K562 (cell line): Measurements from ENCODE around the gene SLC39A3. TPM values are rescaled to one million over a fixed set of nuclear protein-coding genes. Genes with fewer than 3 reads are reported as not detected.
A peak's percentile ranks its signal among the peaks of the same experiment; 100 is the strongest.

ENCODE experiments used
- BRF1 ChIP-seq: IDR thresholded peaks from 3 replicates; pipeline ENCODE4 v1.6.1; 2011; ENCODE audit warnings: borderline replicate concordance, mild to moderate bottlenecking; ENCODE audit not compliant: insufficient read length; ENCODE audit errors: extremely low read depth
- CBX5 ChIP-seq: IDR thresholded peaks from 2 replicates; pipeline ENCODE4 v1.6.1; 2014; ENCODE audit warnings: low read depth, borderline replicate concordance
- CGGBP1 ChIP-seq: fragments of 250-450 bp; sonication (Bioruptor Pico); IDR thresholded peaks from 2 replicates; pipeline ENCODE4 v1.9.0; 2021; ENCODE audit warnings: mild to moderate bottlenecking
- DNMT1 ChIP-seq: fragments of 450-650 bp; IDR thresholded peaks from 2 replicates; pipeline ENCODE4 v1.6.1; 2016; ENCODE audit warnings: antibody characterized with exemption, mild to moderate bottlenecking
- E2F8 ChIP-seq: fragments of 450-650 bp; IDR thresholded peaks from 2 replicates; pipeline ENCODE4 v1.7.1; 2018; ENCODE audit warnings: mild to moderate bottlenecking, low read depth; ENCODE audit not compliant: partially characterized antibody
- ELK3 ChIP-seq: fragments of 450-650 bp; formaldehyde crosslinking; IDR thresholded peaks from 2 replicates; pipeline ENCODE4 v1.4.0; 2020; ENCODE audit warnings: mild to moderate bottlenecking
- FOXK1 ChIP-seq: sonication (generic); formaldehyde crosslinking; IDR thresholded peaks from 2 replicates; pipeline ENCODE4 v1.8.0; 2022; ENCODE audit warnings: missing genetic modification reagents, mild to moderate bottlenecking, borderline replicate concordance
- GMEB1 ChIP-seq: fragments of 250-450 bp; sonication (Bioruptor Pico); IDR thresholded peaks from 2 replicates; pipeline ENCODE4 v1.4.0; 2020; ENCODE audit warnings: mild to moderate bottlenecking
- HCFC1 ChIP-seq: IDR thresholded peaks from 2 replicates; pipeline ENCODE4 v1.6.1; 2012; ENCODE audit warnings: low read depth, low read length, improper control_type of control experiment
- PHF20 ChIP-seq: fragments of 450-650 bp; IDR thresholded peaks from 2 replicates; pipeline ENCODE4 v1.6.1; 2018; ENCODE audit not compliant: partially characterized antibody
- POLR2G ChIP-seq: fragments of 200-400 bp; formaldehyde crosslinking; IDR thresholded peaks from 2 replicates; pipeline ENCODE4 v1.6.1; 2017; ENCODE audit warnings: low read depth, mild to moderate bottlenecking, antibody characterized with exemption, low read length, moderate library complexity
- RBM39 ChIP-seq: fragments of 200-400 bp; formaldehyde crosslinking; optimal IDR thresholded peaks from 2 replicates; pipeline ENCODE3; 2018; ENCODE audit warnings: low read depth, low read length
- SETDB1 ChIP-seq: IDR thresholded peaks from one replicate; pipeline ENCODE4 v1.6.1; 2012; ENCODE audit warnings: low read length, control low read depth, inconsistent platforms
- SP2 ChIP-seq: IDR thresholded peaks from 2 replicates; pipeline ENCODE4 v1.6.1; 2011; ENCODE audit warnings: mild to moderate bottlenecking, low read depth, low read length, moderate library complexity; ENCODE audit not compliant: poor library complexity, severe bottlenecking; ENCODE audit errors: extremely low read depth
- TEAD2 ChIP-seq: fragments of 450-650 bp; IDR thresholded peaks from 2 replicates; pipeline ENCODE4 v1.6.1; 2016; ENCODE audit warnings: missing genetic modification characterization, control low read depth, missing compliant biosample characterization
- XRCC3 ChIP-seq: fragments of 450-650 bp; IDR thresholded peaks from 2 replicates; pipeline ENCODE4 v1.6.1; 2017; ENCODE audit warnings: mild to moderate bottlenecking, moderate library complexity
- ZKSCAN1 ChIP-seq: fragments of 150-350 bp; IDR thresholded peaks from 2 replicates; pipeline ENCODE4 v1.6.1; 2016; ENCODE audit warnings: low read depth, low read length
- ZKSCAN8 ChIP-seq: fragments of 200-800 bp; sonication (Bioruptor generic); IDR thresholded peaks from 2 replicates; pipeline ENCODE4 v1.6.1; 2016; ENCODE audit warnings: missing genetic modification characterization, missing compliant biosample characterization
- ZNF146 ChIP-seq: IDR thresholded peaks from one replicate; pipeline ENCODE4 v1.6.1; 2018; ENCODE audit warnings: missing compliant biosample characterization; ENCODE audit not compliant: unreplicated experiment
- ZNF175 ChIP-seq: fragments of 200-800 bp; sonication (Bioruptor generic); IDR thresholded peaks from 2 replicates; pipeline ENCODE4 v1.6.1; 2016; ENCODE audit warnings: low read depth, mild to moderate bottlenecking, missing genetic modification characterization, missing compliant biosample characterization
- ZNF197 ChIP-seq: fragments of 200-800 bp; sonication (Bioruptor generic); IDR thresholded peaks from 2 replicates; pipeline ENCODE4 v1.6.1; 2016; ENCODE audit warnings: low read depth, missing genetic modification characterization, missing compliant biosample characterization
- ZNF263 ChIP-seq: sonication (generic); formaldehyde crosslinking; IDR thresholded peaks from 2 replicates; pipeline ENCODE4 v1.8.0; 2022; ENCODE audit warnings: mild to moderate bottlenecking, missing genetic modification reagents, borderline replicate concordance
- ZNF75A ChIP-seq: fragments of 450-650 bp; formaldehyde crosslinking; IDR thresholded peaks from 2 replicates; pipeline ENCODE4 v1.4.0; 2020; ENCODE audit warnings: mild to moderate bottlenecking
- polyA plus RNA-seq, 8 experiments: library from polyadenylated mRNA; depleted of rRNA in 4 of 8; stranded (reverse) in 5 of 8; unstranded in 3 of 8; fragments of >200 nt; fragmentation: Nextera tagmentation in 2 of 8; fragmentation: Illumina TruSeq in 1 of 8; extraction: Ambion mirVana in 2 of 8; extraction: Trizol in 1 of 8; gene quantifications; 2 replicates each; pipeline versions ENCODE4 v1.2.1 to v1.2.3, GENCODE V29; 2011 to 2014; ENCODE audit warnings: inconsistent platforms in 1 of 8, missing spikeins in 1 of 8
- total RNA-seq, 7 experiments: library from RNA; depleted of rRNA in 6 of 7; stranded (reverse); fragments of >200 nt in 6 of 7; fragmentation: Illumina TruSeq in 2 of 7; extraction: Trizol in 2 of 7; gene quantifications; 2 replicates each; pipeline versions ENCODE4 v1.2.1 to v1.2.3, GENCODE V29; 2011 to 2021; ENCODE audit warnings: low replicate concordance in 1 of 7

SLC39A3 gene
- total and polyA plus RNA-seq, 9 of the 15 experiments (the other 6 are each of a cell fraction or from before 2014, with no cell fraction given), result 2.3 to 215 (median 127) TPM

GRCh38 chr19:2782936-2783780 is 43.3 kb upstream of the SLC39A3 start, which contains the start of gene SGTA (continued):
- TF ChIP-seq SP2 (peak; percentile 50), ELK3 (CRISPR knock-in tag) (no peak), DNMT1 (no peak), ZNF146 (CRISPR knock-in tag) (no peak), ZNF175 (CRISPR knock-in tag) (peak; percentile 79; the same call in 1 of the 2 replicates), CGGBP1 (CRISPR knock-in tag) (no peak), ZNF75A (no peak), HCFC1 (peak; percentile 83), ZKSCAN8 (CRISPR knock-in tag) (peak; percentile 100), ZNF263 (peak; percentile 88), XRCC3 (no peak), SETDB1 (no peak), GMEB1 (CRISPR knock-in tag) (peak; percentile 39; the same call in 1 of the 2 replicates), TEAD2 (tag) (no peak), POLR2G (peak; percentile 91), ZKSCAN1 (no peak), CBX5 (peak; percentile 38; the same call in 1 of the 2 replicates), ZNF197 (0 out of 2 replicates have a peak, but pooled peaks have one; percentile 47), BRF1 (no peak), PHF20 (peak; percentile 81), RBM39 (no peak), E2F8 (peak; percentile 90), FOXK1 (CRISPR knock-in tag) (peak; percentile 99; the same call in 1 of the 2 replicates)
